DMS114 treated with DMSO at 0.1 percent for 48 hours (cell line): ENCODE data around the gene KRTCAP2.
A peak's percentile ranks its signal among the peaks of the same experiment; 100 is the strongest.
"Not testable (repeated sequence)": the region's sequence is repeated elsewhere in the genome, so short reads cannot be mapped to it uniquely, and the experiment has no call there.

Source experiments
- DNase-seq: peaks from one replicate; lab custom pipeline; 2025; ENCODE audit not compliant: unreplicated experiment; lab: John Stamatoyannopoulos, UW

The KRTCAP2 gene

GRCh38 chr1:155172732-155173477 lies at the start of gene KRTCAP2:
Gene KRTCAP2, minus strand, starts transcription at chr1:155173304. Its CDS starts 80 bp downstream, at chr1:155173224.
- peak; percentile 97 for DNase-seq

- not testable (repeated sequence) for DNase-seq
Observed at GRCh38 chr1:155220211-155220965, 47.3 kb upstream of the KRTCAP2 start.

GRCh38 chr1:155219592-155220031 lies 46.5 kb upstream of the KRTCAP2 start:
- DNase-seq, result no peak

GRCh38 chr1:155218854-155219591 lies 45.9 kb upstream of the KRTCAP2 start:
- DNase-seq, result no peak

GRCh38 chr1:155214702-155215101 lies 41.6 kb upstream of the KRTCAP2 start:
- not testable (repeated sequence) for DNase-seq

GRCh38 chr1:155212051-155212440 lies 38.9 kb upstream of the KRTCAP2 start:
- DNase-seq, result not testable (repeated sequence)

- DNase-seq, result not testable (repeated sequence)
Observed at GRCh38 chr1:155211381-155212050, 38.4 kb upstream of the KRTCAP2 start.

- no peak for DNase-seq
Observed at GRCh38 chr1:155210314-155211104, 37.4 kb upstream of the KRTCAP2 start.

GRCh38 chr1:155209312-155209721 lies 36.2 kb upstream of the KRTCAP2 start:
- DNase-seq, result no peak

- peak; percentile 80 for DNase-seq
Observed at GRCh38 chr1:155208541-155209311, 35.6 kb upstream of the KRTCAP2 start, which contains the start of gene MTX1. Gene MTX1, plus strand, starts transcription at chr1:155208695. Its CDS starts 110 bp downstream, at chr1:155208805.

- peak; percentile 64 for DNase-seq
Observed at GRCh38 chr1:155207806-155208540, 34.9 kb upstream of the KRTCAP2 start, which contains the start of gene THBS3. Gene THBS3, minus strand, starts transcription at chr1:155207897. Its CDS starts 21 bp downstream, at chr1:155207876.

GRCh38 chr1:155206891-155207805 lies 34.0 kb upstream of the KRTCAP2 start:
- DNase-seq, result peak; percentile 84

GRCh38 chr1:155205969-155206593 lies 33.0 kb upstream of the KRTCAP2 start:
- DNase-seq, result no peak

GRCh38 chr1:155205035-155205434 lies 31.9 kb upstream of the KRTCAP2 start:
- DNase-seq, result no peak

GRCh38 chr1:155202731-155203515 lies 29.8 kb upstream of the KRTCAP2 start:
- no peak for DNase-seq

GRCh38 chr1:155202198-155202597 lies 29.1 kb upstream of the KRTCAP2 start:
- no peak for DNase-seq
